Medulla oblongata (tissue), 1 donor: ENCODE measurements around the gene SGK1.
A peak's percentile ranks its signal among the peaks of the same experiment; 100 is the strongest.

Experiments
- DNase-seq: peaks from one replicate; pipeline ENCODE4 v3.0.0-alpha.2; 2015; ENCODE audit errors: extremely low spot score

The SGK1 gene

DNA sequence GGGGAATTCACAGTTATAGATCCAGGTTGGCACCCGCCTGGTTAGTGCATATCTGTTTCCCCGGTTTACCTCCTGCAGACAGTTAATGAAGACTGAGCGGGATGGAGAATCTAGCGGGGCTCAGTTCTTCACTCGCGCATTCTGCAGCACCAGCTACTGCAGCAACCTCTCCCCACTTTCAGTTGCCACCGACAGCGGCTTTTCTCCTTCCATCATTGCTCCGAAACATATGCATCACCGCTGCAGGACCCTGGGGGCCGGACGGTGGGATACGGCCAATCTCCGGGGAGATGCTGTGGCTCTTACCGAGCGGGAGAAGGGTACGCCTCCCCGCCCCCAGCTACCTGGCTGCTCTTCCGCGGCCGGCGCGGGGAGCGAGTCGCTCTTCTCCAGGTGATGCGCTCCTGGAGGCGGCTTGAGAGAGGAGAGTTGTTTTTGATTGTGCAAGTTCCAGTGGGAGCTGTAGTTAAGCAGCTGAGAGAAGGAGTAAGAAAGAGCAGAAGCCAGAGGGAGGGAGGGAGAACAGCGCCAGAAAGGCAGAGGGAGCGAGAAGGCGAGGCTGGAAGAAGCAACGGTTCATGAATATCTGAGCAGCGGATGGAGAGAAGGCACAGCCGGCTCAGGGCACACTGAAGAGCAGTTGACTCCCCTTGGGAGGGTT lies at the start of gene SGK1:
SGK1 (minus strand) TSS at position 642 of the 661 bp plus-strand sequence. CDS start 652 bp downstream, outside the sequence.
- DNase-seq = peak; percentile 71

DNA sequence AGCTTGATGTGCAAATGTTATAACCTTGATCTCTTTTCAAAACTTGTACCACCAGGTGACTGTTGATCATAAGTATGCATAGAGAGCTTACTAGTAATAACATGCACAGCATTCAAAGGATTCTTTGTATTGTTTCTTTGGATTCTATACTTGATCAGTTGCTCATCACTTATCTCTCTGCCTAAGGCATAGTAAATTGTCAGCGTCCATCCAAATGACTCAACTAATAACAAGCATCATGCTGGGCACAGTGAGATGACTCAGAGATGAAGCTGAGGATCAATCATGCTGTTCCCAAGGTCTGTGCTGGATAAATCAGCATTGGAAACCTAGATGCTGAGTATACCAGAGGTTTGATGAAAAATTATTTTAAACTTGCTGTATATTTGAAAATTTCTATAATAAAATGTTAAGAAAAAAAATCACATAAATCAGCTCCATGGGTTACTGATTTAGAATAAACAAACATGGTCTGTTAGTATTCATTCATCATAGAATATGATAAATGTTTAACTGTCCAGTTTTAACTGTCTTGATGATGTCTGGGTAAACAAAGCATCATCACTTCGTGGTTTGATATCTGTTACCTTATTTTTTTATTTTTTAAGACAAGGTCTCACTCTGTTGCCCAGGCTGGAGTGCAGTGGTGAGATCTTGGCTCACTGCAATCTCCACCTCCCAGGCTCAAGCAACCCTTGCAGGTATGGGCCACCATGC lies 45.6 kb upstream of the SGK1 start:
- no peak for DNase-seq

DNA sequence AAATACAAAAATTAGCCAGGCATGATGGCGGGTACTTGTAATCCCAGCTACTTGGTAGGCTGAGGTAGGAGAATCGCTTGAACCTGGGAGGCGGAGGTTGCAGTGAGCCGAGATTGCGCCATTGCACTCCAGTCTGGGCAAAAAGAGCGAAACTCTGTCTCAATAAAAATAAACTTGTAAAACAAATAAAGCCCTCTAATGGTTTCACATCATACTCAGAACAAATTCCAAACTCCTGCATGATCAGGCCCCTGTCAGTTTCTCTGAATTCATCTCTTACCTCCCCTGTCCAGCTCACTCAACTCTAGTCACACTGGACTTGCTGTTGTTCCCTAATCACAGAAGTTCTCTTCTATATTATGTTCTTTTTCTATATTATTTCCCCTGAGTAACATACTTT lies 43.1 kb upstream of the SGK1 start:
- DNase-seq = no peak

DNA sequence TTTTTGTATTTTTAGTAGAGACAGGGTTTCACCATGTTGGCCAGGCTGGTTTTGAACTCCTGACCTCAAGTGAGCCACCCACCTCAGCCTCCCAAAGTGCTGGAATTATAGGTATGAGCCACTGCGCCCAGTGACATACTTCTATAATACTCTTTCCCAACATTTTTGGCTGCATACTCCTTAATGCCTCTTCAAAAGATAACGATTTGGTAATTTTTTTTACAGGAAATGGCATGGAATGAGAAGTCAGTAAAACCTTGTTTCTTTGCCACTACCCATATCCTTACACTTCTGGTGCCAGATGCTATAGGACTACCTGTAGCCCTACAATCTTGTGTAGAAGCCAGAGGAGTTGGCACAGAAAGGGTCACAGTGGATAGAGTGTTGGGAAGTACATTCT lies 41.4 kb upstream of the SGK1 start:
- DNase-seq = no peak

DNA sequence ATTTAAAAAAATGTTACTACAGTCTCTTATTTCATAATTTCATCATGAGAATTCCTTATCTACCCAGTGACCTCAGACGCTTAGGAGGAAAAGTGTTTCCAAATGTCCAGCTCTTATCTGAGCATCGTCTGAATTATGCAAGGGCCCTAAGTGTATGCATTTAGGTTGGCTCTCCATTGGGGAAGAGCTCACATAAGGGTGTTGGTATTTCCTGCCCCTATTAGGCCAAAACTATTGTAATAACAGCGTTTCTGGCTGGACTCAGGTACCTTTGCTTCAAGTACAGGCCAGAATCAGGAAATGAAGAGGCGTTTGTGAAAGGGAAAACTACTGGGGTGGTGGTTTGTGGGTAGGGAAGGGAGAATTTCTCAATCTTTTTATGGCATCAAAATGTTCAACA lies 40.4 kb upstream of the SGK1 start:
- no peak for DNase-seq

DNA sequence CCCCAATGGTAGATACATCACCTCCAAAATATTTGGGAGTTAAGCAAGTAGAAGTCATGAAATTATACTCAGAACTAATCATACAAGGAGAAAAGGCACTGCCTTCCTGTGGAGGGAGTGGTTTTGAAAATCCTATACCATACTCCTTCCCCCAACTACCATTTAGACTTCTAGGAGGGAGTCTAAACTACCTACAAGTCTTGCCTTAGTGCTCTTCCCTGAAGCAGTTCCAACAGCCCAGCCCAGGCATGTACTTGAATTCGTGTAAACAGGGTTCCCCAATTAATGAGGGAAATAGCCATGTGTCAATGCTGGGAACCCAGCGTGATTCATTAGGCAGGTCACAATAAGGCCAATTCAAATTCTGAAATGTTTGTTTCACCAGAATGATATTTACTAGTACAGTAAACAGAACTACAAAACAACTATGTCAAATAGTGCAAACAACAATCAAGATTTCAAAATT lies 39.1 kb upstream of the SGK1 start:
- no peak for DNase-seq

DNA sequence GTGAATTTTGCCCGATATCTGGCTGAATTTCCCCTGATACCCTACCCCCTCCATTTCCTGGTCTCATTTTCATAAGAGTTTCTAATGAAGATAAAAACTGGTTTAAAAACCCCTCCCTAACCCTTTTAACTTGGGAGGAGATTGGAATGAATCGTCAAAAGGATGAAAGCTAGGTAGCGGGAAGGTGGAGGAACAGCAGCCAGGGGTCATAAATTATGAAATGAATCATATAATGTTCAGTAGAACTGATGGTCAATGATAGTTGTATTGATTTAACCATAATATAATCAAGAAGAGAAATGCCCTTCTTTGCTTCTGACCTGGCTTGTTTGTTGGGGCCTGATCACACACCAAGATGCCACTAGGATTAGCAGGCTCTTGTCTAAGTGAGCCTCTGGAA lies 38.5 kb upstream of the SGK1 start:
- DNase-seq = no peak

DNA sequence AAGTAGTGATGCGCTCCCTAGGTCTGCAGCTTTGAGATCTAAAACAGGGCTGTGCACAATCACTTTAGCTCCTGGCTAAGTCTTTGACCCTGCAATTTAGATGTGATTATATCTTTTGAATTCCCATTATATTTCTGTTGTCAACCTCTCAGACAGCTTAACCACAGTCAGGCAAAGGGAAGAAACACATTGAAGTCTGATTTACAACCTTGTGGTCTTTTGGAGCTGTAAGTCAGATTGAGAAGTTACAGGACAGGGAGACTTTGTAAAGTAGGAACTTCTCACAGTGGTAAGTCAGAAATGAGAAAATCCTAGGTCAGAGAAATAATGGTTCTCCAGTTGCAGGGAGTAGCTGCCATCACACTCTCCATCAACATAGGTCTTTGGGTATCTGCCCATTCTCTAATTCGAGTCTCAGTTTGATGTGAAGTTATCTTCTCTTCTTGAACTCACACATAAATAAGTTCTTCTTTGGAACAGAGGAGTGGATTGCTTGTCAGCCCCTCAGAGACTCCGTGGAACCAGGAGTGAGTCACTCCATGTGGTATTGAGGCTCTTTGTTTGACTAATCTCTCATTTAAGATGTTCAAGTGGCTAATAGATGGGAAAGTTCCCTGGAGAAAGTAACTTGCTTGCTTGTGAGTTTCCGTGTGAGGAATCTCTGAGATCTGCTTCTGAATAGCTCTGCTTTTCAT lies 35.0 kb upstream of the SGK1 start:
- no peak for DNase-seq

DNA sequence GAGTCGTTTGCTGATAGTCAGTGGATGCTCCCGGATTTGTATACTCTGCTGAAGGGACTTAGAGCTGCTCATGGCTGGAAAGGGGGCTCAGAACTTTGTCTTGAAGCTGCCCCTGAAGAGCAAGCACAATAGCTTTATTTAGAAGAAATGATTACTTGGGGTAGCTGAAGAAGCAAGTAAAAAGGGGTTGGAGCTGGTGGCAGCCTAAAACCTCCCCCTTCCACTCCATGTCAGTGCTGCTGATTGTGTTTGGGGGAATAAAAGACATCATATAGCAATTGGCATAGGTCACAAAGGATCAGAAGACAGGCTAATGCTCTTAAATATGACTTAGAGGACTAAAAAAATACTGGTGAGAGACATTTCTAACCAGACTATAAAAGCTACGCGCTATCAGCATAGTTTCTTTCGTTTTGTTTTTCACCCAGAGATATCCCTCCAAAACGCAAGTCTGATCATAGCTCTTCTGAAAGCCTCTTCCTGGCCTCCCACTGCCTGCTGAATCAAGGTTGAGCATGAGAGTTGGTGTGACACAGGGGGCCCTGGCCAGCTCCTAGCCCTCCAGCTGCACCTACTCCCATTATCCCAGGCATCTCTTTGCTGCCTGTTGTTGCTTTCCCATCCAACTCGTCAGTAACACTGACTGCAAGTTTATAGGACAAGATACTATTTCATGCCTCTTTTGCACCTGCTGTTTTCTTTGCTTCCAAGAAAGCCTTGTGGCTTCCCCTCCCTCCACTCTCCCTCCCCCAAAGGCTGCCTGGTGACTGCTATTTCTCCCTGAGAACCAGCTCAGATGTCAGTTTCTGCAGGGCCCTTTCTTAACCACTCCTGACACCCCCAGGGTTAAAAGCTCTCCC lies 33.9 kb upstream of the SGK1 start:
- DNase-seq = no peak

DNA sequence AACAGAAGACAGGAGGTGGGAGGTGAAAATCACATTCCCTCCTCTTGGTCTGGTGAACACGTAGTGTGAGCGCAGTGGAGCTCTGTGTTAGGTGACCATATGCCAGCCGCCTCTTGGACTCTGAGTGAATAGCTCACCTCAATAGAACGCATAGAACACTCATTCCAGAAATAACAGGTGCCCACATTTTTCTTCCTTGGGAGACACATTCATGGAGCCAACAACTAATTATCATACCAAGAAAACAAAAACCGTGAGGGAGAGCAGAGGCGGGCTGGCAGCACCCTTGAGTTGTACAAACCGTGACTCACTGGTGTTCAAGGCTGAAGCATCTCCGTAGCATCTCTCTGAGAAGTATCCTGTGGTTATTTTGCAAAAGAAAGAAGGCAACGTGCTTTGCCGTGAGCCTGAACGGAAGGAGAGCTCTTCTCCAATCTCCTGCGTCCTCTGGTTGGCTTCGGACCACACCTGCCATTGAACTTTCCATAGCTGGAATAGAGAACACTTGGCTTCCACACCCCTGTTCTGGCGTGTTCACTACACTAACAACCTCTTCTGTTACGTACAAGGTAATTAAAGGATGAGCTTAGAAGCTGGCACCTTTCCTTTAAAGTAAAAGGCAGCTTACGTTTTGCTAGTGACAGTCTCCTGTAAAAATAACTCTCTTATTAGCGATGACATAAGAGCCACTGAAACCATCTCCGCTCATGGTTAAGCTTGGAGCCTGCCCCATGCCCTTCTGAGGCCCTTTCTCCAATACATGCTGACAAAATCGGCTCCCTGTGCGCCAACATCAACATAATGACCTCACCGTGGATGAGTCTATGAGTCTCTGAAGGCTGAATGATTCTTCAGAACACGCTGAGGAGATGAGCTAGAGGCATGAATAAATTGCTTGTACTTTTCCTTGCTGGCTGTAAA lies 30.2 kb upstream of the SGK1 start:
- DNase-seq = peak; percentile 50

DNA sequence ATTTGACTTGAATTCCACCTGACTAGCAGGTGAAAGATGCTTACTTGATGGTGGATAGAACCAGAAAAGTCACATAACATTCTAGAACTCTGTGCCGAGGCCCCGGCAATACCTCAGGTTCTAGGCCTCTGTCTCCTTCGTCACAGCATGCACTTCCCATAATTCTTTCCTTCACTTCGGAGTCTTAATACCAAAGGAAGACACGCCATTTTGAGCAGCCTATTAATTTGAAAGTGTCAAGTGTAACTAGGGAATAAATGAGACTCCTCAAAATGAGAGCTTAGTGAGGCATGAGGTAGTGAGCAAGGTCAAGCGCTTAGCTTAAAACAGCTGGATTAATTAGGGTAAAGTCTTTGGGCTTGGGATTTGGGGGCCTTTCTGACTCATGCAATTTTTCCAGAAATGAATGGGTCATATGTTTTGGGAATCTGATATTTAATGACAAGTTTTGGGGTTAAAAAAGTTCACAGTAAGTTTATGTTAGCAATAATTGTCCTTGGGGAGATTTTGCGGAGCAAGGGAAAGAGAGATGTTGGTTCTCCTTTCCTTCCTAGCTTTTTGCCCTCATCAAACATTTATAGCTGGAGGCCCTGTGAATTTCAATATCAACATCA lies 29.1 kb upstream of the SGK1 start:
- no peak for DNase-seq

DNA sequence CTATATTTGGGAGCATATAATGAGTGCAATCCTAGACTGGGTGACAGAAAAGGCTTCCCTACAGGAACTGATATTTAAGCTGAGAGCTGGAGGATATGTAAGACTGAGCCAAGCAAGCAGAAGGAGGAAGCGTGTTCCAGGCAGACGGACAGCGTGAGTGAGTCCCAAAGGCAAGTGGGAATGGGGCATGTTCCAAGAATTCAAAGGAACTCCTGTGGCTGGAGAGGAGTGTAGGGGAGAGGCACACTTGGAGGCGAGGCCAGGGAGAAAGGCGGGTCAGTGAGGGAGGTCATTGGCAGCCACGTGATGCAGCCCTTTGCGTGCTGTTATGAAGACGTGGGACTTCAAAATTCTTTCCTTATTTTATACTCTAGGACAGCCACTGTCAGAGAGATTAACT lies 27.9 kb upstream of the SGK1 start:
- DNase-seq = no peak

DNA sequence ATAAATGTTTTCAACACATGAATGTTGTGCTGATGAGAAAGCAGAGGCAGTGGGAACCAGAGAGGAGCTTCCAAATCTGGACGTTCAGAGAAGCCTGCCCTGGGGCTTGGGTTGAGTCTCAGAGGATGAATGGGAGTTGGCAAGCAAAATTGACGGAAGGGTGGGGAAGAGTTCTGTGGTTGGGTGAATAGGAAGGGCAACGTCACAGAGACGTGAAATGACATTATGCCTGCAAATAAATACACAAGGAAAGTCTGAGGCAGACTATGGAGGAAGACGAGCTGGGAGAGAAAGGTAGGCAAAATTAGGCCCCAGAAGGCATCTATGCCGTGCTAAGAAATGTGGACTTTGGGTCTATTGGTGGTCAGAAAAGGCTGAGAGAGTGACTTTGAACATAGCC lies 25.2 kb upstream of the SGK1 start:
- no peak for DNase-seq

DNA sequence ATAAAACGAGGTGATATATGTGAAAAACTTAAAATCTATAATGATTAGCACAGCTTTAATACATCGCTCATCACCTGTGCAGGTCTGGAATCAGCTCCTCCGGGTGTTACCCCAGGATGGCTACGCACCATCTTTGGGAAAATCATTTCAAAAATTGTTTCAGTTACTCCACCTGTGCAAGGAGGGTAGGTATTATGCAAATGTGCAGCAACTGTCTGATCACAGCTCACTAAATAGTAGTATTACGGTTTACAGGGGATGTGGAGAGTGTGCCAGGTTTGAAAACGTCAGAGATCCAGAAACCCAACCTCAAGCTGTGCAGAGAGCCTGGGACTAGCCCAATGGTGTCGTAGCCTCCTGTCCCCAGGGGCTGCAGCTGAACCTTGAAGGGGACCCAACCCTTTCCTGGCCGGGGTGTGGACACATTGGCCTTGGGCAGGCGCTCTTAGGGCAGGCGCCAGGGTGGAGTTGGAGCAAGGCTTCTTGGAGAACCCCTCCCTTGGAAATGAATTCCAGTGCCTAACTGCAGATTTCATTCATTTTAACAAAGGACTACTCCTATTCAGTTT lies 24.2 kb upstream of the SGK1 start:
- DNase-seq = no peak

DNA sequence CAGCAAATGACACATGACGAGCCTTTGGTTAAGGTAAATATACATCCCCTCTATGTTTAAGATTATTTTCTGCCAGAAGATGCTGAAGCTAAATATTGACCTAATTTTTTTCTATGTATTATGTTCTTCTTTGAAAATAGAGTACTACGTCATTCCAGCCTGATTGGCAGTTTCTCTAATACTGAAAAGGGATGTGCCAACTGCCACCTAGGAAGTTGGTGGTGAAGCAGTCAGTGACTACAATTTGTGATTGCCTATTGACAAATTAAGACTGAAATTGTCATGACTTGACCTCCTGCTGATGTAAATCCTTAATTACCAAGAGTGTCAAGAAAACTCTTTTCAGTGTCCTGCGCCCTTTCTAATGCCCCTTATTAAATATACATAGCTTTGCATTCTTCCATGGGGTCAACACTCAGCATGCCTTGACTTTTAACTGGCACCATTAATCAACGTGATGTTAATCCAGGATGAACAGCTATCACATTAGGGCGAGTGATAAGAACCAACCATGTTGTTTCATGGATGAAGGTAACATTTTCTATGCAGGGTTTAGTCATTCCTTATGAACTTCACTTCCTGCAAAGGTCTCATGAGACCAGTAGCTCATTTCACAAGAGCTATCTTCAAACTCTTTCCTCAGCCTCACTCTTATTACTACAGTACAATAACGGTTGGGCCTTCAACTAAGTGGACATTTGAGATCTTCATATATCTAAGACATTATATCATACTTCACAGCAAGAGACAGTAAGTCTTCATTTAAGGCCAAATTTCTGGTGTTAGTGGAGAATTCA lies 22.5 kb upstream of the SGK1 start:
- DNase-seq = no peak

DNA sequence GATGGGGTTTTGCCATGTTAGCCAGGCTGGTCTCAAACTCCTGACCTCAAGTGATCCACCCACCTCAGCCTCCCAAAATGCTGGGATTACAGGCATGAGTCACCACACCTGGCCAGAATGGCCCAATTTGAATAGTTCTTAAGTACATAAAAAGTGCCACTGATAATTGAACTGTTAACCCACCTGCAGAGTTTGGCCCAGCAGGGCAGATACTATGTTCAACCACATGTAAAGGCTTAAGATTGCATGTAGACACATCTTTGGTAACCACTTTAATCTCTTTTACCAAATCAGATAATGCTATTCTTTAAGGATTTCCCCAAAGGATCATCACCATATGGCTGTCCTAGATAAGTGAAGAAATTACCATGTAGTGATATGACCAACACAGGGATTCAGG lies 21.3 kb upstream of the SGK1 start:
- DNase-seq = no peak

DNA sequence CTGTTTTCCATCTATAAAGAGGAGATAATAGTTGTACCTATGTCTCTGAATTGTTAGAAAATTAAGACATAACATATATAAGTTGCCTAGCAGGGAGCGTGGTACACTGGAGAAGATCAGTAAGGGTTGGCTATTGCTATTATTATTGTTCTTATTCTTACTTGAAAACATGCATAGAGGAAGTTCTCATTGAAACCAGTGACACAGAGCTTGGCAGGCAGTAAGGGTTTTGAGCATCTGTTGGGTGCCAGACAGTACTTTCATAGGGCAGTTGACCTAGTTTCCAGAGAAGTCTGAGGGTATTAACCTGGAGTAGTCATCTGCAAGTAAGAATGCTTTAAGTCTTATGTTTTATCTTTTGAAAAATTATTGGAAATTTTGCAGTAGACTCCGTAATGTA lies 13.3 kb upstream of the SGK1 start:
- peak; percentile 33 for DNase-seq

DNA sequence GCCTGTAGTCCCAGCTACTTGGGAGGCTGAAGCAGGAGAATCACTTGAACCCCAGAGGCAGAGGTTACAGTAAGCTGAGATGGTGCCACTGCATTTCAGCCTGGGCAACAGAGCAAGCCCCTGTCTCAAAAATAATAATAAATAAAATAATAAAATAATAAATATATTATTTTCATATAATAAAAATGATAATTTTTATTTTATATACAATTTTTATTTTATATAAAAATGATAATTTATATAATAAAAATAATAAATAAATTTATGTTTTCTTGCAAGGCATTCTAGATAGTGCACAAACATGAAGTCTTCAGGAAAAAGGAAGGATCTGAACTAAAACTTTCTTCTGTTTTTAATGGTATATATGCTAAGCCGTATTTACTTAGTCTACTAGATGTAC lies 12.6 kb upstream of the SGK1 start:
- no peak for DNase-seq

DNA sequence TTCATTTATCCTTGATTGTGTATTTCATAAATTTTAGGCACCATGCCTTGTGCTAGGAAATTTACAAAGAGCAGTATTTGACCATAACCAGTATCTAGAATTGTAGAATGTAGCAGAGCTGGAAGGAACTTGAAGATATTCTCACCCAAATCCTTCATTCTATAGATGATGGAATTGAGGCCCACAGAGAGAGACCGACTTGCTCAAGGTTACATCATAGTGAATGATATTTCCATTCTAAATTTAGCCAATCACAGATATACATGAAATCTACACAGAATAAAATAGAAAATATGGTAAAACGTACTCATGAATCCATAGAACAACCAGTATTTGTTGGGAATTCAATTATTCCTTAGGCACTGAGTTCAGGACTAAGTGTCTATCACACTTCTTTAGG lies 10.9 kb upstream of the SGK1 start:
- no peak for DNase-seq
